MV-4-11 (cell line): ENCODE data around the gene HNRNPH2.

Experiments
- DNase-seq: peaks from one replicate; lab custom pipeline; 2025; lab: John Stamatoyannopoulos, UW

Gene HNRNPH2, protein sequence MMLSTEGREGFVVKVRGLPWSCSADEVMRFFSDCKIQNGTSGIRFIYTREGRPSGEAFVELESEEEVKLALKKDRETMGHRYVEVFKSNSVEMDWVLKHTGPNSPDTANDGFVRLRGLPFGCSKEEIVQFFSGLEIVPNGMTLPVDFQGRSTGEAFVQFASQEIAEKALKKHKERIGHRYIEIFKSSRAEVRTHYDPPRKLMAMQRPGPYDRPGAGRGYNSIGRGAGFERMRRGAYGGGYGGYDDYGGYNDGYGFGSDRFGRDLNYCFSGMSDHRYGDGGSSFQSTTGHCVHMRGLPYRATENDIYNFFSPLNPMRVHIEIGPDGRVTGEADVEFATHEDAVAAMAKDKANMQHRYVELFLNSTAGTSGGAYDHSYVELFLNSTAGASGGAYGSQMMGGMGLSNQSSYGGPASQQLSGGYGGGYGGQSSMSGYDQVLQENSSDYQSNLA

DNA sequence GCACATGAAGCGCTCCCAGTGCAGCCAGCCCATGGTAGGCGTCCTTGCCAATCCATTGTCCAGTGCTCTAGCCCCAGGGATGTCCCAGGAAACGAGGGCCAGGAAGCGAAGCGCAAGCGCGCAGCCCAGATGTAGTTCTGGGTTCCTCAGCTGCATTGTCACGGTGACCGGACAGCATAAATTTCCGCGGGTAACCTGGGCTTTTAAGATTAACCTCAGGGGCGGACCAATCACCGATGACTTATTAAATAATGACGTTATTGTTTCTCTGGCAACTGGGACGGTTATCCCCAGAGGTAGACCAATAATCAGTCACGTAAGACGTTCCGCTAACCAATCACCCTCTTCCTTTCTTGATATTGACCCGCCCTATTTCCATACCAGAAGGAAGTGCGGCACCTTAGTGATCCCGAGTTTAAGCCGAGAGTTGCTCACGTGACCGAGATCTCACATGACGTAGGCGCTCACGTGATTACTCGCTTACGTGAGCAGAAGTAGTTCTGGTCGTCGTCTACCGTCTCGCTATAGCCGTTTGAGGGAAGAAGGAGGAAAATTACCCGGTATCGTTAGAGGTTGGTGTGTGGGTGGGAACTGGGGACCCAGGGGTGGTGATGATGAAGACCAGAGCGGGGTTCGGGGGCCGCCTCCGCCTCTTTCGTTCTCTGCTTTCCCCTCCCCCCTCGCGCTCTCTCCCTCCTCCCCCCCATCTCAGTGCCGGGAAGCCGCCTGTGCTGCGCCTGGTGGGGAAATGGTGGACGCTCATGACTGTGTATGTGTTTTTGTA is at the start of gene HNRNPH2, which contains the start of gene GLA:
Gene HNRNPH2 (plus strand): TSS at position 475 of the 784 bp plus-strand sequence. CDS start 3,767 bp downstream, outside the sequence.
Gene GLA (minus strand): TSS at position 178 of the 784 bp plus-strand sequence. CDS start 22 bp downstream, at position 156.
- DNase-seq: peak; percentile 99

DNA sequence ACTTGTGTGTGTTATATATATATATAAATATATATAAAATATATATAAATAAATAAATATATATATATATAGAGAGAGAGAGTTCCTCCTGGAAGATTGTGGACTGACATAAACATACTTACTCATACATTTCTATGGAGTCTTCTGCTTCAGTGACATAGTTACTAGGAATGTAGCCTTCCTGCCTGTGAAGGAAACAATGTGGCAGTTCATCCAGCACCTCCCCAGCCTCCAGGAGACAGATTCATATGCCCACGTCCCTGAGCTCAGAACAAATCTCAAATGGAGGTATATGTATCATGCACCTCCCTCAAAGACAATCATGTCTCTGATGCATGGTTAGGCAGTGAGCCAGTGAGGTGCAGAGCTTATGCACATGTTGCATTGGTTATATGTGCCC is 48.1 kb upstream of the HNRNPH2 start:
- no peak for DNase-seq

DNA sequence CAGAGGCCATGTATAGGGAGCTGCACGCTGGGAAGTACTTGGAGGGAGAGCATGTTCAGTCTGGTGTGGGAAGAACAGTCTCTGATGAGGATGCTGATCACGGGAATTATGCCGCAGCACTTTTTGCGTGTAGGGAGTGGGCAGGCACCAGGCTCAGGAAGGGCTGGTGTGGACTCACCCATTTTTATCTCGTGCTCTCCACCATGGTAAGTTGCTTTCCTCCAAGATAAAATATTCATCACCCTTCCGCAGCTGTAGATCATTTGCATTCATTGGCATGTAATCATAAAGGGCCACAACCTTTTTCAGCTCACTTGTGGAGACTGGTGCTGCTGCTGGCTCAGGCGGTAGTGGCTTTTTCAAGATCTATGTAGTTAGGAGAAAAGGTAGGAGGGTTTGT is 47.6 kb upstream of the HNRNPH2 start:
- no peak for DNase-seq

DNA sequence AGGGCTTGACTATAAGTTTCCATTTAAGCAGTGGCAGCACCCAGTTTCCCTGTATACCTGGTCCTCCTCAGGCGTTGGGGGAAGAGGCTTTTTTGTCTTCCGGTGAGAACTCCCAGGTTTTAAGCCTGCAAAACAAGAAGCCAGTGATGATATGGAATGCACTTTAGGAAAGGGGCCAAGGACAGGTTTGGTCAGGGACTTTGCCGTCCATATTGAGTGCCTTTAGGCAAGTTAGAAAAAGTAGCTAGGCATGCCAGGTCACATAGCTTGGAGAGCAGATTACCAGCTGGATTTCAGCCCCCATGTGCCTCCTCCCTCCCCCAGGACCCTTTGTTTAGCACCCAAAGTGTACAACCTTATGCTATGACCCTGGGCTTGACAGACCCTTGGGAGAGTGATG is 45.9 kb upstream of the HNRNPH2 start:
- no peak for DNase-seq

DNA sequence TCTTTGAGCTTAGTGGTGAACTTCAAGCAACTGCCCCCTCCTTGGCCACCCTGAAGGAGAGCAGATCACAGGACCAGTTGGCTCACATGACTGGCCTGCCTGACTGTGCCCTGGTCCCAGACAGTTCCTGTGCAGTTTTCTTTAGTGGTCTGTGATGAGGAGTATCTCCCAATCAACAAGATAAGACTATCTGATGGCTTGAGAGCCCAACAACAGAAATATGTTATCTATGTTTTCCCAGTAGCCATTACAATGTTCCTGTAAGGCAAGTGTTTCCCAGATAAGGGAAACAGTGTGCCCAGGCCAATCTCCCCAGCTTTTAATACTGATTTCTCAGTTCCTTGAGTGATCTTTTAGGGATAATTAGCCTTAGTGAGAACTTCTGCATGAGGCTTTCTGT is 45.3 kb upstream of the HNRNPH2 start:
- no peak for DNase-seq

DNA sequence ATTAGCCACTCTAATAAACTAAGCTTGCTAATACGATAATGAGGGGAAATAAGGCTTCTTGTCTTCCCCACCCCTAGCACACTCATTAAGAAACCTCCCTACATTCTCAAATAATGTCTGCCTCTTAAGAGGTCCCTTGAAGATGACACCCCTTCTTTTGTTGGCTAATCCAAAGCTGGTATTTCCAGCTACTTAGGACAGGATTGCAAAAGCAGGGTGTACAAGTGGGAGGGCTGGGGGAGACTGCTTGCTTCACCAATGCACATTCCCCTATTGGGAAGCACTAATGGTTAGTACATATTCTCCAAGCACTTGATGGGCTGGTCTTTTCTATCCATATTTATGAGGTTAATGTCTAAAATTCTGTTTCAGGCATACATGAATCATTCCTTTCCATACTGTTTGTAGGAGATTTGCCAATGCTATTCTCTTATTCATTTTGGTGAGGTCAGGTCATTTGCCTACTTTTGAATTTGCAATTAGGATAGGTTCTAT is 42.7 kb upstream of the HNRNPH2 start:
- no peak for DNase-seq

DNA sequence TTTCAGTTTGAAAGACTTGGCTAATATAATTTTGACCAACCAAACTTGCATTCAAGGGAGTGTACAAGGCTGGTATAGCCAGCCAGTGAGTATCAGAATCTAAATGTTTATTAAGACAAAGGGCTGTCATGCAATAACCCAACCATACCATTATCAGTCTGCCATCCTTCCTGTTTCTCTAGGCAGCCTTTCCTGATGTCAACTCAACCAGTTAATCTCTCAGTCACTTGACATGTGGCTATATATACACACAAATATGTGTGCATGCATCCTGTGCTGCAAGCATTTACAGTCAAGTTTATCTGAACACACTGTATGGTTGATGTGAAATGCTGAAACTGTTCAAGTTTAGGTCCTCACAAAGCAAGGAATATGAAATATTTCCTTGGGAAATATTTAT is 39.2 kb upstream of the HNRNPH2 start:
- DNase-seq: no peak

DNA sequence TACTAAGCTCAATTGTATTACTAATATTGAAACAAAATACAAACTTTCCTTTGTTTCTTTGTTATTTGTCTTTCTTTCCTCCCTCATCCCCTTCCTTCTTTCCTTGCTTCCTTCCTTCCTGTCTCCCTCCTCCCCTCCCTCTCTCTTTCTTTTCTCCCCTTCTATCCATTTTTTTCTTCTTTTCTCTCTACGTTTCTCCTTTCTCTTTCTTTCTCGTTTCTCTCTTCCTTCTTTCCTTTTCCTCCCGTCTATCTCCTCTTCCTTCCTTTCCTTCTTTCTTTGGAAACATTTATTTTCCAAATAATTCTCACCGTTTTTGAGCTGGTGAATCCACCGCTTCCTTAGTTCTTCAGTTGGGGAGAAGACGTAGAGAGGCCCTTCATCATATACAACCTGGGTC is 38.3 kb upstream of the HNRNPH2 start:
- DNase-seq: no peak

DNA sequence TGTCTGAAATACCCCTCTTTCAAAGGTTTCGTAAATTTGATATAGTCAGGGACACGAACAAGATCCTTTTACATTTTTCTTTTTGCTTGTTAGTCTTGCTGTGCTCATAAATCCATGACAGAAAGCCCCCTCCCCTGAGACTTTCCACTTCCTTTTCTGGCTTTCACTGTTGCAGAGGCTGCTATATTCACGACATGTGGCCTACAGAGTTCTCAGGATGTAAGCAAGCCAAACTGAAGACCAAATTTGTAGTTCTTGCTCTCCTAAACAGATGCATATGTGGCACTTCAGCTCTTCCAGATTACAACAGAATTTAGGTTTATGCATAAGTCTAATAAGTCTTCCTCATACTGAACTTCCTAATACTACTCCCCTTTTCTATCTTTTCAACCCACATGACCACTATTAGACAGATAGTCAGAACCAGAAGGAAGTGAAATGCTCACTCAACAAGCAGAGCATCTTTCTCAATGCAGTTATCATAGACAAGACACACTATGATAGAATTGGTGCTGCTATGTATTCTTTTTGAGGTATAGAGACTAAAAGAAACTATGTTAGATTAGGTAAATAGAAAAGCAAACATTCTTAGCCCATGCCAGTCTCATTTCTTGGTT is 37.0 kb upstream of the HNRNPH2 start:
- DNase-seq: peak; percentile 65

DNA sequence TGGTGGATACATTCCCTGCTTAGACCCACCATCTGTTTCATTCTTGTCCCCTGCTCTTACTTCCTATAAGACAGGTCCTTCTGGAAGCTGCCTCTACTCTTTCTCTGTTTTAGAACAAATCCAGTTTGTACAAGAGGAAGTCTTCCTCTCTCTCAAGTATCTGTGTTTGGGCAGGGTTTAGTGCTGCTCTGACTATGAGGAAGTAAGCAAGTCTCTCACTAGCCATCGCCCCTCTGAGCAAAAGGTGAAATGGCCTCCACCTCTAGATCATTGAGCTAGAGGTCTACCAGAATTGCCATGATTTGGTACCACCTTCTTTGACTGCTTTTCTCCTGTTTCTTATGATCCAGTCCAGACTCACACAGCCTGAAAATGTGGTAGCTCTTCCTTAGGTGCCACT is 30.5 kb upstream of the HNRNPH2 start:
- DNase-seq: peak; percentile 62

DNA sequence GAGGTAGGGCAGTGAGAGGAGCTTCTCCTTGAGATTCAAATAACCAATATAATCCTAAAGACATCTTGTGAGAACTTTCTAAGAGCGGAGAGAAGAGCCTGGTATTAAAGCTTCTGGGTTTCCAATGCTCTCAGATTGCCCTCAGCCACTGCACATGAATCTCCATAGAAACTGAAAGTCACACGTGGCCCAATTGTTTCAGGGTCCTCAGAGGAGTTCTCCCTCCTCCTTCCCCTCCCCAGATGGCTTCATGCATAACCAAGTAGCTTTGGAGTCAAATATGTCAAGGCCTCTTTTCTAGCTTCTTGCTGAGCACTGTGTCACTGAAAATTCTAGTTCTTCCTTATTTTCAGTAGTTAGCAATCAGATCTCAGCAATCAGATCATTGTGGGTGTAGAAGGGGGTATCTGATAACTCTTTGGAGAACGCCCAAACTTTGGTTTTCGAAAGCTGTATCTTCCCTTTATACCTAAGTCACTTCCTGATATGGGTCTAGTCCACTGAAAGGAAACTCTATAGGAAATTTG is 24.3 kb upstream of the HNRNPH2 start:
- peak; percentile 31 for DNase-seq

DNA sequence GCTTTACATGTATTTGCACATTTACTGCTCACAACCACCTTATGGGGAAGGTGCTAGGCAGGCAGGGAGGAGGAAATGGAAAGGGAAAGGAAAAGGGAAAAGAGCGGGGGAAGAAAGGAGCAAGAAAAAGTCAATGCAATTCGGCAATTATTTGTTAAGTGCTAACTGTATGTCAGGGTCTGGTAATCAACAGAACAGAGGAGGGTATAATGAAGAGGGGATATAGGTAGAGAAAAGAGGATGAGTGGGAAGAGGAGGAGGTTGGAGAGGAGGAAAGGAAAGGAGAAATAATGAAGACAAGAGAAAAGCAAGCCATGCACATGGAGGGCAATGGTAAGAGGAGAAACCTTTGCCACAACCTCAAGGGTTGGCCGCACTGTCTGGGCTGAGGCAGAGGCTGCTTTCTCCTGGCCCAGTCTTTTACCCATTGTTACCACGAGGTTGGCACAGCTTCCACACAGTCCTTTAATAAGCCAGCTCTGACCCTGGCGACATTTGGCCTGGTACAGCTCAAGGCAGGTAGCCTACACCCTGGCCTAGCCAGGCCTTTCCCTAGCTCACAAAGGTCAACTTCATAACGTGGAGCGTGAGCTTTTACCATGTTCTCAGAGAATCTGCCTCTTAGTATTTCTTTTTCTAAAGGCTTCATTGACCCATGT is 22.9 kb upstream of the HNRNPH2 start:
- DNase-seq: no peak

DNA sequence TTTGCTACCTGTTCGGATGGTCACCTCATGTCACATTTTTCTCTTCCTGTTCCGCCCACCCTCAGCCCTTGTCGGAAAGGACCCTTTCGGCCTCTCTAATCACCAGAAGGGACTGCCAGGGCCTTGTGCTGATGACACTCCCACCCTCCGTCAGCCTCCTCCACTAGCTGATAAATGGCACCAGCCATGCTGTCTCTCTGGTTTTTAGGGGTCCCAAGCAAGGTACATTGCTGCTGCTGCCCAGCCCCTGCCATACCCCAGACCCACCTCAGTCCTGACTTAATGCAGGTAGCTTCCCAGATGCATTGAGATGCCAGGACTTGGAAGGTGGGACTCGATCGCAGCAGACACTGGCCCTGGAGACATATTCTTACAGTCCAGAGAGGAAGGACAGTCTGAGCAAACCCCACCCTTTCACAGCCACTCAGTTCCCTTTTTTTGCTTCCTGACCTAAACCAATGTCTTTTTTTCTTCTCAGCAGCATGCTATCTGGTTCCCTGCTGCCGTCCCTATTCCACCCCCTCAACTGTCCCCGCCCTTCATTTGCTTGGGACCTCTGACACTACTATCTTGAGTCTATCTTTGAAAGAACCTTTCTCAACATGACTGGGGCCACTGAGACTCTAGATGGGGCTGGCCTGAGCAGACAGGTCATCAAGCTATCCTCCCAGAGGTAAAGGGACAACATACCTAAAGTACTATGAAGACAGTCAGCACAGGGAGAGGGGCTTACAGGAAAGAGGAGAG is 22.1 kb upstream of the HNRNPH2 start, which contains the start of gene BTK:
Gene BTK (minus strand): TSS at position 397 of the 747 bp plus-strand sequence. CDS start 10,907 bp downstream, outside the sequence.
- peak; percentile 87 for DNase-seq

DNA sequence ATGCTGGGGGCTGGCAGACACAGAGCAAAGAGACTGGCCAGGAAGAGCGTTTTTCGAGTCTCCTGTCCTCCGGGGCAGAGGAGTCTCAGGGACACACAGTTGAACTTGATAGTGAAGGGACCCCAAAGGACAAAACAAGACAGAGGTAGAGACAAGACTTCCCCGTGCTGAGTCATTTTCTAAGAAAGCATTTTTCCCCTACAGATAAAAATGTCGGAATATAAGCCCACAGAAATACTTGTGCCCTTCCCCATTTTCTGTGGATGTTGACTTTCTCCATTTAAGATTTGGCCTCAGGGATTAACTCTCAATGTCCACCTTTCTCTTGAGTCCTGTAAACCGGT is 21.5 kb upstream of the HNRNPH2 start:
- no peak for DNase-seq

DNA sequence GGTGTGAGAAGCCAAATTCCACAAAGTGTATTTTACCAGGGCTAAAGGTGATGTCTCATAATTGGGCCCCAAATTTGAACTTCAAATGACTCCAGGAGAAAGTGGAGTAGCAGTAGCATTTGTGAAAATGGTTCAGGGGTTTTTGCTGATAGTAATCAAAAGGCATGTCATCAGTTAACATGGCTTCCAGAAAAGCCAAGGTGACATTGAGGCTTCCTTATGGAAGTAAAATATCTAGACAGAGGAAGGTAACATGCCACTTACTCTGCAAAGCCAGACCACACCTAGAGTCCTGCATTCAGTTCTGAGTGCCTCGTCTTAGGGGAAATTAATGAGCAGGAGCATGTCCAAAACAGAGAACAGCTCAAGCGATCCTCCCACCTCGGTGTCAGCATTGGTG is 19.4 kb upstream of the HNRNPH2 start:
- no peak for DNase-seq

DNA sequence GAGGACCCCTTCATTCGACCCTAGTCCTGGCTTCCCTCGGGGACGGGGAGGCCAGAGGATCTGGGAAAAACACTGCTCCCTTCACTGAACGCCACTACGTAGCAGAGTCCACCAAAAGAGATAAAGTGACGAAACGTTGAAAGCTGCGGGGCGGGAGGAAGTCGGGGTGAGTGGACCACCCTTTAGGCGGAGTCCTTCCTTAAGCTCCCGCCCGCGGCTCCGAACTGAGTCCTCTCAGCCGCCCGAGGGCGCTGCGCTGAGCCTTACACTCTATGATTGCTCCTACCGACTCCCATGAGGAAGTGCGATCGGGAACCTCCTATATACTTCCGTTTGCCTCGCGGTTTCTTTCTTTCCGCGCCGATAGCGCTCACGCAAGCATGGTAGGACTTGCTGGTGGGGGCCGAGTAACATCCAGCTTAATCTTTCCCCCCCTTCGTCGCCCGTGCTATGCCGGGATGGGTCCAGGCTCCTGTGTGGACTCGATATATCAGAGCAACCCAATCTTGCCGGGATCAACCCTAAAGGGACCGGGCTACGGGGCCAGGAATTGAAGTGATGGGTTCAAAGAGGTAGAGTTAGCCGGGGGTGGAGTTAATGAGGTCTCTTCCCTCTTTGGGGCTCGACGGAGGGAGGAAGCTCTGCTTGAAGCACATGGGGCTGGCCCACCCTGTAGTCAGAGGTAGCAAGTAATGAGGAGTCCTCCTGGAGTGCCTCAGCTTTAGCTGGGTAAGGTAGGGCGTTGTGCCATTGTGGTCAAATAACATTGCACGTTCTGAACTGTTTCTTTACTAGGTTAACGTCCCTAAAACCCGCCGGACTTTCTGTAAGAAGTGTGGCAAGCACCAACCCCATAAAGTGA is 17.1 kb upstream of the HNRNPH2 start, which contains the start of gene RPL36A:
Gene RPL36A (plus strand): TSS at position 348 of the 862 bp plus-strand sequence. CDS start 33 bp downstream, at position 381.
- peak; percentile 94 for DNase-seq

DNA sequence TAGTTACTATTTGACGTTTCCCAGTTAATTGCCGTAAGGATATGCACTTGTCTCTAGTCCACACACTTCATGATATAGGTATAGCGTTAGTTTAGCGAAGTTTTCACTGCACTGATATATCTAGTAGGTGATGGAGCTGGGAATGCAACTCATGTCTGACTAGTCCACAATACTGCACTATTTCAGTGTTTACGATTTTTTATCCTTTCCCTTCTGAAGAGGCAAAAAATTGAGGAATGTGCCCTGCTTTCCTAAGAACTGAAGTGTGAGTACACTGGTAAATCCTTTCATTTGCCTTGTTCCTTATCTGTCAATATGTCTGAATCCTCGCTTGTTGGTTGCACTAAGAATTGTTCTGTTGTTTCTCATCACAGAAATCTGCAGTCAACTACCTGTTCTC is 16.2 kb upstream of the HNRNPH2 start:
- DNase-seq: no peak

DNA sequence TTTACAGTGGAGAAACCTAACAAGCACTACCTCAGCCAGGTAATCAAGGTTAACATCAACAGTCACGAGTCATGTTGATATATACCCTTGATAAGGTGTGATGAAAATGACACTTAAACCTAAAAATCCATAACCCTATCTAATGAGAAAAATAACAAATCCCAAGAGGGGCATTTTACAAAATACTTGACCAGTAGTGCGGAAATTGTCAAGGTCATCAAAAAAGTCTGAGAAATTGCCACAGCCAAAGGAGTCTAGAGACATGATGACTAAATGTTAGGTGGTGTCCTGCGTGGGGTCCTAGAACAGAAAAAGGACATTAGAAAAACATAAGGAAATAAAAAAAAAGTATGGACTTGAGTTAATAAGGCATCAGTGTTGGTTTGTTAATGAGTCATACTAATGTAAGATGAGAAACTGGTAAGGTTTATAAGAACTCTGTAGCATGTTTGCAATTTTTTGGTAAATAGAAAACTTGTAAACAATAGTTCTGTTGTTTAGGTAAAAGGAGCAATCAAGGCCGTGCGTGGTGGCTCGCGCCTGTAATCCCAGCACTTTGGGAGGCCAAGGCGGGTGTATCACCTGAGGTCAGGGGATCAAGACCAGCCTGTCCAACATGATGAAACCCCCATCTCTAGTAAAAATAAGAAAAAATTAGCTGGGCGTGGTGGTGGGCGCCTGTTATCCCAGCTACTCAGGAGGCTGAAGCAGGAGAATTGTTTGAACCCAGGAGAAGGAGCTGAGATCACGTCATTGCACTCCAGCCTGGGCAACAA is 14.3 kb upstream of the HNRNPH2 start:
- DNase-seq: no peak

DNA sequence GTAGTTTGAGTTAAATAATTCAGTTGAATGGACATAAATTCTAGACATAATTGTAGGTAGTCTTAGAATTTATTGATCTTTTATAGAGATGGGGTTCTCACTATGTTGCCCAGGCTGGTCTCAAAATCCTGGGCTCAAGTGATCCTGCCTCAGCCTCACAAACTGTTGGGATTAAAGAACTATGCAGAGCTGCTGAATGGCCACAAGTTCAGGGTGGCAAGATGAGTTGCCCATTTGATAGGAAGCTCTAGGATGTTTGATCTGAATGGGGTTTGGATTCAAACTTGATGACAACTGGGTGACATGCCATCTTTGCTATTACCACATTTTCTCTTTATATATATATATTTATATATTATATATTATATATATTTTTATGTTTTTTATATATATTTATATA is 13.7 kb upstream of the HNRNPH2 start:
- DNase-seq: no peak
